Coronary artery (tissue), 2 donors: Measurements from ENCODE around the gene TRA2A.

Source experiments
- DNase-seq: peaks from one replicate; pipeline ENCODE4 v3.0.0-alpha.2; 2017; ENCODE audit warnings: low spot score
- H3K27ac ChIP-seq, 2 donors: fragments of 200-600 bp; sonication (generic); one replicate each; pipeline ENCODE4 v1.5.1; 2016 to 2019
- H3K4me3 ChIP-seq: fragments of 200-600 bp; sonication (generic); 2 replicates; pipeline ENCODE4 v1.5.1; 2016; ENCODE audit warnings: mild to moderate bottlenecking, moderate library complexity
- TF ChIP-seq, protein P1 (sequence below): fragments of 200-600 bp; sonication (generic); IDR thresholded peaks from one replicate; pipeline ENCODE4 v1.5.1; 2019; ENCODE audit warnings: antibody characterized with exemption

TRA2A gene

DNA sequence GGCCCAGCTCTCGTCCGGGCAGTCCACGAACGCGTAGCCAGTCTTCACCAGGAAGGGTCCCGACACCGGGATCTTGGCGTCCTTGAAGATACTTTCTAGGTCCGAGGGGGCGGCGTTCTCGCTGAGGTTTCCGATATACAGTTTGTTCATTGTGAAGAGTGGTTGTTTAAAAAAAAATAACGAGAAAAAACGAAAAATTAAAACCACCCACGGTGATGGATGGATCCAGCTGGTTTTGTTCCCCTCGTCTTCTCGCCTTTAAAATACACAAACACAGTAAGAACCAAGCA is 61.9 kb downstream of the TRA2A start:
- Histone ChIP-seq H3K4me3 (peak overlapping the region; percentile 66), H3K27ac (no peak overlapping the region)
- DNase-seq = no peak
- TF ChIP-seq, protein P1, sequence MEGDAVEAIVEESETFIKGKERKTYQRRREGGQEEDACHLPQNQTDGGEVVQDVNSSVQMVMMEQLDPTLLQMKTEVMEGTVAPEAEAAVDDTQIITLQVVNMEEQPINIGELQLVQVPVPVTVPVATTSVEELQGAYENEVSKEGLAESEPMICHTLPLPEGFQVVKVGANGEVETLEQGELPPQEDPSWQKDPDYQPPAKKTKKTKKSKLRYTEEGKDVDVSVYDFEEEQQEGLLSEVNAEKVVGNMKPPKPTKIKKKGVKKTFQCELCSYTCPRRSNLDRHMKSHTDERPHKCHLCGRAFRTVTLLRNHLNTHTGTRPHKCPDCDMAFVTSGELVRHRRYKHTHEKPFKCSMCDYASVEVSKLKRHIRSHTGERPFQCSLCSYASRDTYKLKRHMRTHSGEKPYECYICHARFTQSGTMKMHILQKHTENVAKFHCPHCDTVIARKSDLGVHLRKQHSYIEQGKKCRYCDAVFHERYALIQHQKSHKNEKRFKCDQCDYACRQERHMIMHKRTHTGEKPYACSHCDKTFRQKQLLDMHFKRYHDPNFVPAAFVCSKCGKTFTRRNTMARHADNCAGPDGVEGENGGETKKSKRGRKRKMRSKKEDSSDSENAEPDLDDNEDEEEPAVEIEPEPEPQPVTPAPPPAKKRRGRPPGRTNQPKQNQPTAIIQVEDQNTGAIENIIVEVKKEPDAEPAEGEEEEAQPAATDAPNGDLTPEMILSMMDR = no peak

DNA sequence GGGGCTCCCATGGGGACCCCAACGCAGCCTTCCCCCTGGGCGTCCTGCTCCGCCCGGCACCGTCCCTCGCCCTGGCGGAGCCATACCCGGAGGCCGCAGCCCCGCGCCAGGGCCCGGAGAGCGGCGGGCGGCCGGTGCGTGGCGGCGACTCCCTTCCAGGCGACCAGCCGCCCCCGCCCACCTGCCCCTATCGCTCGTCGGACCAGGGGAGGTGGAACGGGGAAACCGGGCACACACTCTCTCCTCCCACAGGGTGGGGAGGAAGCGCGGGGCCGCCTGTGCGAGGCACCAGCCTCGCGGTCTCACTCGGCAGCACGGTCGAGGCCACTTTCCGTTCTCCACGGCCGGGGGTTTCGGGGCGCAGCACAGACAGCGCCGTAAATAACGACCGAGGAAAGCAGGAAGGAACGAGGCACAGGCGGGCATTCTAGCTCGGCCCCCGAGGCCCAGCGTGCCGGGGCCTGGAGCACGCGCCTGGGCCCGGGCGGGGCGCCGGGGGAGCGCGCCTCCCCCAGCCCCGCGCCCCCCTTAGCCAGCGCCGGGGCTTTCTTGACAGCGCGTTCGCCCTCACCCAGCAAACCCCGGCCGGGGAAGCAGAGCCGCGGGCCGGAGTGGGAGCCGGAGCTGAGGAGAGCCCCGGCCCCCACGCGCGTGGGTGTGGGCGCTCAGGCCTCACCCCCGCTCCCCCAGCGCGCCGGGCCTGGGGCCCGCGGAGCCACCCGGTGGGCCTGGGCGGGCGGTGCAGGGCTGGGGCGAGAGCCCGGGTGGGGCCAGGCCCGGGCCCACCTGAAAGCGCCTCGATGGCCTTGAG is 62.4 kb downstream of the TRA2A start:
- H3K27ac ChIP-seq = no peak overlapping the region
- TF ChIP-seq, protein P1 = no peak
- DNase-seq = no peak
- peak overlapping the region; percentile 66 for H3K4me3 ChIP-seq

DNA sequence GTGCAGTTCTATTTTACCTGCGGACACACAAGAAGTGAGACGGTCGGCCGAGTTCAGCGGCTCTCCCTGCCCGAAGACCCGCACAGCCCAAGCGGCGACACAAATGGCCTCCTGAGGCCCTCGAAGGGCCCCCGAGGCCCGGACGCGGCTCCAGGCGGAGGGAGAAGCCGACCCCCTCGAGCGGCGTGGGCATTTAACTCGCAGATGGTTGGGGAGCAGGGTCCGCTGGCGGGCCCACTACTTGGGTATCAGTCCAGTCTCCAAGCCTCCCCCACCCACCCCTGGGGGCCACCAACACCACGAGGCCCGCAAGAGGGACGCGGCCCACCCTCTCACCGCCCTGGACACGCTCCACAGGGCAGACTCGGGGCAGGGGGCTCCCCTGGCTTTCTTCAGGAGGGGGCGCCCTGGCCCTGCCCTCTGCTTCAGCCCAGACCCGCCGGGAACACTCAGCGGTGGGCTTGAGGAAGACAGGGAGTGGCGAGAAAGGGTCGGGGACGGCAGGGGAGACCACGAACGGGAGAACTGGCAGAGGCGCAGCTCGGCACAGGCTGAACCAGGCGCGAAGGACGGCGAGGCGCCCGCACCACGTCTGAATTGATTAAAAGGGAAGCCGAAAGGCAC is 63.1 kb downstream of the TRA2A start:
- DNase-seq = no peak
- H3K4me3 ChIP-seq = peak overlapping the region; percentile 66

DNA sequence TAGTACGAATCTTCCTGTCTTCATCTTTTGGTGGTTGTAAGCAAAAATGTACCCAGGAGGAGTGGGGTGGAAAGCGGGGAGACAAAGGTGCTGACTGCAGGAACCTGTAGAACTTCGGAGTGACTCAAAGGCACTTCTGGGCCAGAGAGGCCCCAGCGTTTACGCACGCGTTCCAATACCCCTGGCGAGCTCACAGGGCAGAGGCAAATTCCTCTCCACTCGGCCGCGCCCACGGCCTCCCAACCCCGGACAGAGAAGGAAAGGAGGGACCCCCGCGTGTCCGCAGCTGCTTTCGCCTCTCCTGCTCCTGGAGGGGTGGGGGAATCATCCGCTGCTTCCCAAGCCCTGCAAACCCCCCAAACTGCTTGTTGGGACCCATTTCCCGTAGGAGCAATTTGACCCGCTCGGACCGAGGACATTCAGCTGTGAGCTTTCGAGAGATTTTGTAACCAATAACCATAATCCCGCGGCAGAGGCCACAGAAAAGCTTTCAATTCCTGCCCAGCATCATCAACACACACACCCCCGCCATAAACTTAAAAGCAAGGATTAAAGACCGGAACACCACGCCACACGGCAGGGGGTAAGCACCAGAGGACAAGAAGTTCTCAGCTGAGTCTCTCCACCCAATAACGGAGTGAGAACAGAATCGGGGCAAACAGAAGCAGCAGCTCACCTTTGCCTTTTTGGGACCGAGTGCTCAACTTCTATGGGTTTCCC is 63.8 kb downstream of the TRA2A start:
- TF ChIP-seq, protein P1 = no peak
- no peak for DNase-seq
- Histone ChIP-seq H3K4me3 (peak overlapping the region; percentile 66), H3K27ac (no peak overlapping the region)

More for the DNA sequence above, 63.1 kb downstream of the TRA2A start:
- TF ChIP-seq, protein P1 = no peak
- H3K27ac ChIP-seq = no peak overlapping the region

DNA sequence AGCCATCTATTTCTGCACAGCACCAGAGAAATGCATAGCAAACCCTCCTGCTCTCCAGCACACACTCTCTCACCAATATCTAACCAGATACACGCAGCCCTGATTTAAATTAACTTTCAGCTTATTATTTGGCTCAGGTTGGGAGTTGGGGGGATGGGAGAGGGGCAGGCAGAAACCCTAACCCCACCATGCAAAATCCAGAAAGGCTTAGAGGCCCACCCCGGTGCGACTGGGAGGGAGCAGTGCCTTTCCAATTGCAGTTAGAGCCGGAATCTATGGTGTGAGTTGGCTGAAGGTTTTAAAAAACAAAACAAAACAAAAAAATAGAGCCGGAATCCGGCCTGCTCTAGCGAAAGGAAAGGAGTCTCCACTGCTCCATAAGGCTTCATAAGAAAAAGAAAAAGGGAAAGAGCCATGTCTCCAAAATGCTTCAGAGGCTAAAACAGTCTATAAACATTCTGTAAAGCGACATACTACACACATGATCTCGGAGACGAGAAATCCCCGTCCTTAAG is 64.4 kb downstream of the TRA2A start:
- TF ChIP-seq, protein P1 = no peak
- no peak for DNase-seq
- Histone ChIP-seq H3K4me3 (peak overlapping the region; percentile 66), H3K27ac (no peak overlapping the region)

DNA sequence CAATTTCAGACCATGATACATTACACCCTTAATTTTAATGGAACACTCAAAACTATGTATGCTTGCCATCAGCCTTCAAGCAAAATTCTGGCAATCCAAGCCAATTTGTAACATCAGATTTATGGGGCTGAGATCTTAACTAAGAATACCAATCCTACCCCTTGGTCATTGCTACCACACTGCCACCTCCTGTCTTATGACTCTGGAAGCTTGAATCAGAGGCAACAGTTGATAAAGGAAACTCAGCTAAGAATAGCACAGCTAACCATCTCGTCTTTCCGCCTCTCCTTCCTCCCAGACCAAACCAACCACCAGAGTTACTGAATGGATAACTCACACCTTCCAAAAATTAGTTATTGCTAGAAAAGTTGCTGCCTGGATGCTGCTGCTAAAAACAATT is 68.9 kb downstream of the TRA2A start:
- Histone ChIP-seq H3K4me3 (no peak overlapping the region), H3K27ac (no peak overlapping the region)
- TF ChIP-seq, protein P1 = no peak
- DNase-seq = no peak
